H9 (cell line): ENCODE measurements around the gene MN1. TPM values are rescaled to one million over a fixed set of nuclear protein-coding genes. Genes with fewer than 3 reads are reported as not detected.

Source experiments
- DNase-seq: peaks from one replicate; pipeline ENCODE4 v3.0.0-alpha.2; 2017
- H2AFZ ChIP-seq: one replicate; pipeline ENCODE4 v1.6.1; 2013; ENCODE audit warnings: mild to moderate bottlenecking, low read length, control low read depth, moderate library complexity
- H2AK5ac ChIP-seq: 2 replicates; pipeline ENCODE4 v1.6.1; 2013; ENCODE audit warnings: low read length, control low read depth, mixed read lengths; ENCODE audit not compliant: insufficient read length
- H2BK120ac ChIP-seq: one replicate; pipeline ENCODE4 v1.6.1; 2013; ENCODE audit warnings: low read depth, mild to moderate bottlenecking, low read length, control low read depth, inconsistent platforms; ENCODE audit not compliant: poor library complexity, severe bottlenecking
- H2BK12ac ChIP-seq: 2 replicates; pipeline ENCODE4 v1.6.1; 2013; ENCODE audit warnings: low read length, control low read depth, mixed read lengths, low read depth; ENCODE audit not compliant: insufficient read length
- H2BK15ac ChIP-seq: 2 replicates; pipeline ENCODE4 v1.6.1; 2013; ENCODE audit warnings: low read depth, low read length, control low read depth
- H2BK20ac ChIP-seq: one replicate; pipeline ENCODE4 v1.6.1; 2013; ENCODE audit warnings: low read depth, mild to moderate bottlenecking, low read length, control low read depth, inconsistent platforms; ENCODE audit not compliant: poor library complexity, severe bottlenecking
- H2BK5ac ChIP-seq: 2 replicates; pipeline ENCODE4 v1.6.1; 2013; ENCODE audit warnings: low read length, control low read depth, mixed read lengths; ENCODE audit not compliant: insufficient read length
- H3K14ac ChIP-seq: 2 replicates; pipeline ENCODE4 v1.6.1; 2013; ENCODE audit warnings: low read length, control low read depth; ENCODE audit not compliant: insufficient read depth
- H3K18ac ChIP-seq: 2 replicates; pipeline ENCODE4 v1.6.1; 2013; ENCODE audit warnings: low read depth, mild to moderate bottlenecking, mixed read lengths, low read length, control low read depth; ENCODE audit not compliant: insufficient read length
- H3K23ac ChIP-seq: 2 replicates; pipeline ENCODE4 v1.6.1; 2013; ENCODE audit warnings: low read length, control low read depth, mixed read lengths, low read depth; ENCODE audit not compliant: insufficient read length
- H3K23me2 ChIP-seq: 2 replicates; pipeline ENCODE4 v1.6.1; 2013; ENCODE audit warnings: low read depth, mild to moderate bottlenecking, mixed read lengths, low read length, control low read depth; ENCODE audit not compliant: insufficient read length, poor library complexity, severe bottlenecking
- H3K27ac ChIP-seq: 2 replicates; pipeline ENCODE4 v1.5.1; 2013; ENCODE audit warnings: low read length, control low read depth, mixed read lengths, low read depth; ENCODE audit not compliant: insufficient read length
- H3K27me3 ChIP-seq: 2 replicates; pipeline ENCODE4 v1.6.1; 2013; ENCODE audit warnings: low read length, control low read depth, inconsistent platforms; ENCODE audit not compliant: insufficient read depth
- H3K4ac ChIP-seq: 2 replicates; pipeline ENCODE4 v1.6.1; 2013; ENCODE audit warnings: low read depth, mild to moderate bottlenecking, control low read depth, inconsistent platforms, low read length, moderate library complexity
- H3K4me1 ChIP-seq: 2 replicates; pipeline ENCODE4 v1.6.1; 2013; ENCODE audit warnings: low read length, control low read depth, inconsistent platforms; ENCODE audit not compliant: insufficient read depth
- H3K4me2 ChIP-seq: 2 replicates; pipeline ENCODE4 v1.6.1; 2013; ENCODE audit warnings: low read length, control low read depth, mixed read lengths; ENCODE audit not compliant: insufficient read length, insufficient read depth
- H3K56ac ChIP-seq: 2 replicates; pipeline ENCODE4 v1.6.1; 2013; ENCODE audit warnings: low read depth, mild to moderate bottlenecking, mixed read lengths, low read length, control low read depth; ENCODE audit not compliant: insufficient read length
- H3K79me1 ChIP-seq: 2 replicates; pipeline ENCODE4 v1.6.1; 2013; ENCODE audit warnings: low read depth, mild to moderate bottlenecking, moderate library complexity, low read length, control low read depth, inconsistent platforms; ENCODE audit not compliant: insufficient read depth, poor library complexity, severe bottlenecking
- H3K79me2 ChIP-seq: 2 replicates; pipeline ENCODE4 v1.6.1; 2013; ENCODE audit warnings: low read length, control low read depth, inconsistent platforms; ENCODE audit not compliant: insufficient read depth
- H3K9ac ChIP-seq: 2 replicates; pipeline ENCODE4 v1.6.1; 2013; ENCODE audit warnings: low read length, control low read depth, mixed read lengths; ENCODE audit not compliant: insufficient read length; ENCODE audit errors: extremely low read depth
- H3K9me3 ChIP-seq: one replicate; pipeline ENCODE4 v1.6.1; 2013; ENCODE audit warnings: low read depth, low read length, inconsistent platforms; ENCODE audit not compliant: control insufficient read depth
- H3T11ph ChIP-seq: one replicate; pipeline ENCODE4 v1.6.1; 2013; ENCODE audit warnings: mild to moderate bottlenecking, low read length, control low read depth, inconsistent platforms
- H4K20me1 ChIP-seq: one replicate; pipeline ENCODE4 v1.6.1; 2013; ENCODE audit not compliant: control insufficient read depth, insufficient read length, insufficient read depth
- H4K5ac ChIP-seq: 2 replicates; pipeline ENCODE4 v1.6.1; 2013; ENCODE audit warnings: low read depth, mild to moderate bottlenecking, mixed read lengths, low read length, control low read depth; ENCODE audit not compliant: insufficient read length
- H4K8ac ChIP-seq: replicated peaks from 2 replicates; pipeline ENCODE4 v1.6.1; 2013; ENCODE audit warnings: low read length, control low read depth, mixed read lengths, low read depth; ENCODE audit not compliant: insufficient read length
- H4K91ac ChIP-seq: 2 replicates; pipeline ENCODE4 v1.6.1; 2013; ENCODE audit warnings: low read depth, mild to moderate bottlenecking, moderate library complexity, mixed read lengths, low read length, control low read depth; ENCODE audit not compliant: insufficient read length
- H3K27ac Mint-ChIP-seq, 3 experiments: 2 replicates in 2 of 3; 3 replicates in 1 of 3; pipeline ENCODE4 v1.8.0; 2020 to 2021; ENCODE audit warnings: mixed read lengths in 3 of 3, mild to moderate bottlenecking in 1 of 3, moderate library complexity in 1 of 3
- H3K27me3 Mint-ChIP-seq: 2 replicates; pipeline ENCODE4 v1.8.0; 2021; ENCODE audit warnings: low read depth, mild to moderate bottlenecking, moderate library complexity, mixed read lengths
- H3K36me3 Mint-ChIP-seq, 3 experiments: 2 replicates in 2 of 3; 3 replicates in 1 of 3; pipeline ENCODE4 v1.8.0; 2020 to 2021; ENCODE audit warnings: low read depth in 3 of 3, mixed read lengths in 3 of 3; ENCODE audit not compliant: insufficient read depth in 1 of 3
- H3K4me1 Mint-ChIP-seq, 2 experiments: 2 replicates each; pipeline ENCODE4 v1.8.0; 2020; ENCODE audit warnings: mixed read lengths in 2 of 2
- H3K4me3 Mint-ChIP-seq, 2 experiments: 2 replicates in 1 of 2; 3 replicates in 1 of 2; pipeline ENCODE4 v1.8.0; 2020 to 2021; ENCODE audit warnings: mild to moderate bottlenecking in 2 of 2, mixed read lengths in 2 of 2, moderate library complexity in 1 of 2
- H3K9me3 Mint-ChIP-seq, 2 experiments: 2 replicates in 1 of 2; 3 replicates in 1 of 2; pipeline ENCODE4 v1.8.0; 2020; ENCODE audit warnings: mild to moderate bottlenecking in 2 of 2, mixed read lengths in 2 of 2, moderate library complexity in 1 of 2
- WGBS: extraction: QIAGEN DNeasy Blood & Tissue Kit; methylation state at CpG from one replicate; pipeline ENCODE4 v1.1.7; 2013; ENCODE audit warnings: missing lambda C conversion rate, low lambda C conversion rate, mixed read lengths; ENCODE audit not compliant: insufficient read length; ENCODE audit errors: extremely low coverage; 5-methylcytosine and 5-hydroxymethylcytosine counted together
- total RNA-seq: library from RNA; stranded (reverse); gene quantifications from 2 replicates; pipeline ENCODE4 v1.2.1, GENCODE V29; 2021
- TF ChIP-seq, protein P1 (sequence below): fragments of 200-600 bp; sonication (generic); conservative IDR thresholded peaks from 3 replicates; pipeline ENCODE4 v1.8.0; 2021; ENCODE audit warnings: antibody characterized with exemption, mild to moderate bottlenecking

The MN1 gene
- total RNA-seq, 1 experiment from 2014 or later = 2.8 TPM

DNA sequence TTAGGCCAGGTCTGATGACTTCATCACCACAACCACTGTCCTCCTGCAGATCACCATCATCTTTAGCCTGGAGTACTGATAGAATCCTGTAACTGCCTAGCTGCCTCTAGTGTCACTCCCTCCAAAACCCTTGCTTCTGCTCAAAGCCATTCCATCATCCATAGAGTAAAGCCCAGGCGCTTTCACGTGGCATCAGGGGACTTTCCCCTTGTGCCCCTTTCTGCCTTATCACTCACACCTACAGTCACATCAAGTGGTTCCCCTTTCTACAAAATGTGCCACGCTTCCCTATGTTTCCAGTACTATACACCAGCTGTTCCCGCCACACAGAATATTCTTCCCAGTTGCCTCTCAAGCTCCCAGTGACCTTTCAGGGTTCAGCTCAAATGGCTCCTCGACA lies 75.9 kb downstream of the MN1 start:
- Histone ChIP-seq H3K79me2 (peaks cover 47% of the 10 kb centered on the region), H2BK12ac (no peak overlapping the region), H2AFZ (no peak overlapping the region), H3K18ac (no peak overlapping the region), H3K4ac (no peak overlapping the region), H3K23ac (no peak overlapping the region), H2AK5ac (no peak overlapping the region), H3T11ph (no peak overlapping the region), H4K20me1 (no peaks in the 10 kb centered on the region), H3K4me2 (no peak overlapping the region), H2BK120ac (no peak overlapping the region), H2BK5ac (no peak overlapping the region), H3K27me3 (no peaks in the 10 kb centered on the region), H3K9ac (no peak overlapping the region), H3K79me1 (peaks cover 12% of the 10 kb centered on the region), H3K14ac (no peak overlapping the region), H3K27ac (no peak overlapping the region), H3K4me1 (peaks cover 10% of the 10 kb centered on the region; the same call in 1 of the 2 replicates), H3K23me2 (no peaks in the 10 kb centered on the region), H3K9me3 (no peaks in the 10 kb centered on the region), H2BK15ac (no peak overlapping the region), H3K56ac (no peak overlapping the region), H4K8ac (no peak overlapping the region), H2BK20ac (no peak overlapping the region), H4K91ac (no peak overlapping the region), H4K5ac (no peak overlapping the region)
- no peak for DNase-seq
- no peaks in the 10 kb centered on the region for H3K27me3 Mint-ChIP-seq
- peak overlapping the region in 1 of 3 experiments; percentile 11; a peak in 1 of 7 replicates for H3K27ac Mint-ChIP-seq
- peaks cover 27 to 46% of the 10 kb centered on the region in 2 experiments for H3K4me1 Mint-ChIP-seq
- TF ChIP-seq, protein P1, sequence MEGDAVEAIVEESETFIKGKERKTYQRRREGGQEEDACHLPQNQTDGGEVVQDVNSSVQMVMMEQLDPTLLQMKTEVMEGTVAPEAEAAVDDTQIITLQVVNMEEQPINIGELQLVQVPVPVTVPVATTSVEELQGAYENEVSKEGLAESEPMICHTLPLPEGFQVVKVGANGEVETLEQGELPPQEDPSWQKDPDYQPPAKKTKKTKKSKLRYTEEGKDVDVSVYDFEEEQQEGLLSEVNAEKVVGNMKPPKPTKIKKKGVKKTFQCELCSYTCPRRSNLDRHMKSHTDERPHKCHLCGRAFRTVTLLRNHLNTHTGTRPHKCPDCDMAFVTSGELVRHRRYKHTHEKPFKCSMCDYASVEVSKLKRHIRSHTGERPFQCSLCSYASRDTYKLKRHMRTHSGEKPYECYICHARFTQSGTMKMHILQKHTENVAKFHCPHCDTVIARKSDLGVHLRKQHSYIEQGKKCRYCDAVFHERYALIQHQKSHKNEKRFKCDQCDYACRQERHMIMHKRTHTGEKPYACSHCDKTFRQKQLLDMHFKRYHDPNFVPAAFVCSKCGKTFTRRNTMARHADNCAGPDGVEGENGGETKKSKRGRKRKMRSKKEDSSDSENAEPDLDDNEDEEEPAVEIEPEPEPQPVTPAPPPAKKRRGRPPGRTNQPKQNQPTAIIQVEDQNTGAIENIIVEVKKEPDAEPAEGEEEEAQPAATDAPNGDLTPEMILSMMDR = no peak
- H3K4me3 Mint-ChIP-seq = no peak overlapping the region
- peaks cover 18 to 30% (median 23%) of the 10 kb centered on the region in 3 experiments for H3K36me3 Mint-ChIP-seq
- whole genome bisulfite sequencing = no CpG with 5 or more reads among the region's 5 CpGs
- H3K9me3 Mint-ChIP-seq = peaks cover 19 to 27% of the 10 kb centered on the region in 2 experiments
